ENCODE measurements around the gene ATP6V0C. TPM values are rescaled to one million over a fixed set of nuclear protein-coding genes. Genes with fewer than 3 reads are reported as not detected.

The ATP6V0C gene
- total and polyA plus RNA-seq, 2 of the 8 experiments (the other 6 are each of a cell fraction or from before 2014, with no cell fraction given), result 125 to 176 TPM

DNA sequence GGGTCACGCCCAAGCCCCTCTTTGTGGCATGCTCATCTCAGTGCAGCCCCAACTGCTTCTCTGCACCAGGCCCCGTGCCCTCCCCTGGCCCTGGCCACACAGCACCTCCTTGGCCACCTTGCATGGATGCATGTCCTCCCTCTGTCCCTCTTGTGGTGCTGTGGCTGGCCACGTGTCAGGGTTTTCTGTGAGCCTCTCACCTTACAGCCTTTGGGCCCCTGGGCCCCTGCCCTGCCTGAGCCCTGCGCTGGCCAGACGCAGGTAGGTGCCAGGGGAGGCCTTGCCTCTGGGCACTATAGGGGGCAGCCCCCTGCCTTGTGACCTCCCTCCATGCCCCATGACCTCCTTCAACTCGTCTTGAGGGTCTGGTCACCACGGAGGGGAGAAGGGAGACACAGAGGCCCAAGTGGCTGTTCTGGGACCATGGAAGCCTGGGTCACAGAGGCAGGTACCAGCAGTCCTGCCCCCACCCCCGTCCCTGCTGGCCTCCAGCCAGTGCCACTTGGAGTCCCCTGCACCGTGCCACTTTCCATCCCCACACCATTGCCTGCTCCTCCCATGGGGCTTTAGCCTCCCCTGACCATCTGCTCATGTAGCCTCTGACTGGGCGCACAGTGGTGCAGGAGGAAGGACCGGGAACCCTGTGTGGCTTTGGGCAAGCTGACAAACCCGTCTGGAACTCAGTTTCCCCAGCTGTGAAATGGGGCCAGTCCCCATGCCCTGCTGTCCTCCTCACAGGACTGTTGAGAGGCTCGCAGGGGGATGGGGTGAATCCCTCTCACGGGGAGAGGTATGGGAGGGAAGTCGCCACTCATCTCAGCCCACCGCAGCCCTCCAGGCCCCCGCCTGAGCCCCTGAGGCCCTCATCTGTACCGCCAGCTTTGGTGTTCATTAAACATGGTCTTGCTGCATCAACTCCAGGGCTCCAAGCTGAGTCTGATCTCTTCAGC is 11.5 kb upstream of the ATP6V0C start (continued):
- TF ChIP-seq, protein P1, sequence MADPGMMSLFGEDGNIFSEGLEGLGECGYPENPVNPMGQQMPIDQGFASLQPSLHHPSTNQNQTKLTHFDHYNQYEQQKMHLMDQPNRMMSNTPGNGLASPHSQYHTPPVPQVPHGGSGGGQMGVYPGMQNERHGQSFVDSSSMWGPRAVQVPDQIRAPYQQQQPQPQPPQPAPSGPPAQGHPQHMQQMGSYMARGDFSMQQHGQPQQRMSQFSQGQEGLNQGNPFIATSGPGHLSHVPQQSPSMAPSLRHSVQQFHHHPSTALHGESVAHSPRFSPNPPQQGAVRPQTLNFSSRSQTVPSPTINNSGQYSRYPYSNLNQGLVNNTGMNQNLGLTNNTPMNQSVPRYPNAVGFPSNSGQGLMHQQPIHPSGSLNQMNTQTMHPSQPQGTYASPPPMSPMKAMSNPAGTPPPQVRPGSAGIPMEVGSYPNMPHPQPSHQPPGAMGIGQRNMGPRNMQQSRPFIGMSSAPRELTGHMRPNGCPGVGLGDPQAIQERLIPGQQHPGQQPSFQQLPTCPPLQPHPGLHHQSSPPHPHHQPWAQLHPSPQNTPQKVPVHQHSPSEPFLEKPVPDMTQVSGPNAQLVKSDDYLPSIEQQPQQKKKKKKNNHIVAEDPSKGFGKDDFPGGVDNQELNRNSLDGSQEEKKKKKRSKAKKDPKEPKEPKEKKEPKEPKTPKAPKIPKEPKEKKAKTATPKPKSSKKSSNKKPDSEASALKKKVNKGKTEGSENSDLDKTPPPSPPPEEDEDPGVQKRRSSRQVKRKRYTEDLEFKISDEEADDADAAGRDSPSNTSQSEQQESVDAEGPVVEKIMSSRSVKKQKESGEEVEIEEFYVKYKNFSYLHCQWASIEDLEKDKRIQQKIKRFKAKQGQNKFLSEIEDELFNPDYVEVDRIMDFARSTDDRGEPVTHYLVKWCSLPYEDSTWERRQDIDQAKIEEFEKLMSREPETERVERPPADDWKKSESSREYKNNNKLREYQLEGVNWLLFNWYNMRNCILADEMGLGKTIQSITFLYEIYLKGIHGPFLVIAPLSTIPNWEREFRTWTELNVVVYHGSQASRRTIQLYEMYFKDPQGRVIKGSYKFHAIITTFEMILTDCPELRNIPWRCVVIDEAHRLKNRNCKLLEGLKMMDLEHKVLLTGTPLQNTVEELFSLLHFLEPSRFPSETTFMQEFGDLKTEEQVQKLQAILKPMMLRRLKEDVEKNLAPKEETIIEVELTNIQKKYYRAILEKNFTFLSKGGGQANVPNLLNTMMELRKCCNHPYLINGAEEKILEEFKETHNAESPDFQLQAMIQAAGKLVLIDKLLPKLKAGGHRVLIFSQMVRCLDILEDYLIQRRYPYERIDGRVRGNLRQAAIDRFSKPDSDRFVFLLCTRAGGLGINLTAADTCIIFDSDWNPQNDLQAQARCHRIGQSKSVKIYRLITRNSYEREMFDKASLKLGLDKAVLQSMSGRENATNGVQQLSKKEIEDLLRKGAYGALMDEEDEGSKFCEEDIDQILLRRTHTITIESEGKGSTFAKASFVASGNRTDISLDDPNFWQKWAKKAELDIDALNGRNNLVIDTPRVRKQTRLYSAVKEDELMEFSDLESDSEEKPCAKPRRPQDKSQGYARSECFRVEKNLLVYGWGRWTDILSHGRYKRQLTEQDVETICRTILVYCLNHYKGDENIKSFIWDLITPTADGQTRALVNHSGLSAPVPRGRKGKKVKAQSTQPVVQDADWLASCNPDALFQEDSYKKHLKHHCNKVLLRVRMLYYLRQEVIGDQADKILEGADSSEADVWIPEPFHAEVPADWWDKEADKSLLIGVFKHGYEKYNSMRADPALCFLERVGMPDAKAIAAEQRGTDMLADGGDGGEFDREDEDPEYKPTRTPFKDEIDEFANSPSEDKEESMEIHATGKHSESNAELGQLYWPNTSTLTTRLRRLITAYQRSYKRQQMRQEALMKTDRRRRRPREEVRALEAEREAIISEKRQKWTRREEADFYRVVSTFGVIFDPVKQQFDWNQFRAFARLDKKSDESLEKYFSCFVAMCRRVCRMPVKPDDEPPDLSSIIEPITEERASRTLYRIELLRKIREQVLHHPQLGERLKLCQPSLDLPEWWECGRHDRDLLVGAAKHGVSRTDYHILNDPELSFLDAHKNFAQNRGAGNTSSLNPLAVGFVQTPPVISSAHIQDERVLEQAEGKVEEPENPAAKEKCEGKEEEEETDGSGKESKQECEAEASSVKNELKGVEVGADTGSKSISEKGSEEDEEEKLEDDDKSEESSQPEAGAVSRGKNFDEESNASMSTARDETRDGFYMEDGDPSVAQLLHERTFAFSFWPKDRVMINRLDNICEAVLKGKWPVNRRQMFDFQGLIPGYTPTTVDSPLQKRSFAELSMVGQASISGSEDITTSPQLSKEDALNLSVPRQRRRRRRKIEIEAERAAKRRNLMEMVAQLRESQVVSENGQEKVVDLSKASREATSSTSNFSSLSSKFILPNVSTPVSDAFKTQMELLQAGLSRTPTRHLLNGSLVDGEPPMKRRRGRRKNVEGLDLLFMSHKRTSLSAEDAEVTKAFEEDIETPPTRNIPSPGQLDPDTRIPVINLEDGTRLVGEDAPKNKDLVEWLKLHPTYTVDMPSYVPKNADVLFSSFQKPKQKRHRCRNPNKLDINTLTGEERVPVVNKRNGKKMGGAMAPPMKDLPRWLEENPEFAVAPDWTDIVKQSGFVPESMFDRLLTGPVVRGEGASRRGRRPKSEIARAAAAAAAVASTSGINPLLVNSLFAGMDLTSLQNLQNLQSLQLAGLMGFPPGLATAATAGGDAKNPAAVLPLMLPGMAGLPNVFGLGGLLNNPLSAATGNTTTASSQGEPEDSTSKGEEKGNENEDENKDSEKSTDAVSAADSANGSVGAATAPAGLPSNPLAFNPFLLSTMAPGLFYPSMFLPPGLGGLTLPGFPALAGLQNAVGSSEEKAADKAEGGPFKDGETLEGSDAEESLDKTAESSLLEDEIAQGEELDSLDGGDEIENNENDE (IDR thresholded peaks at IDR 0.05; ENCODE audit: insufficient replicate concordance, low read length), result no peak

All from H1 (cell line).